HepG2 (cell line): Measurements from ENCODE around the gene SSMEM1. TPM values are rescaled to one million over a fixed set of nuclear protein-coding genes. Genes with fewer than 3 reads are reported as not detected.

Source experiments
- MED13 ChIP-seq: sonication (generic); formaldehyde crosslinking; IDR thresholded peaks from 2 replicates; pipeline ENCODE4 v1.5.0; 2020; ENCODE audit warnings: missing genetic modification reagents
- RARG ChIP-seq: sonication (generic); formaldehyde crosslinking; IDR thresholded peaks from 2 replicates; pipeline ENCODE4 v1.4.0; 2020; ENCODE audit warnings: low read depth, mild to moderate bottlenecking, missing genetic modification reagents
- RNF2 ChIP-seq: fragments of 450-650 bp; conservative IDR thresholded peaks from 2 replicates; pipeline ENCODE4 v1.6.1; 2016; ENCODE audit warnings: low read depth
- SOX6 ChIP-seq, 2 experiments: fragments of 450-650 bp in 1 of 2; sonication (generic) in 1 of 2; formaldehyde crosslinking in 1 of 2; IDR thresholded peaks; 2 replicates each; pipeline versions ENCODE4 v1.4.0 to v1.6.1; 2017 to 2020; ENCODE audit warnings: antibody characterized with exemption in 1 of 2, mild to moderate bottlenecking in 1 of 2, missing genetic modification reagents in 1 of 2
- ZNF790 ChIP-seq: sonication (generic); formaldehyde crosslinking; IDR thresholded peaks from 2 replicates; pipeline ENCODE4 v1.8.0; 2022; ENCODE audit warnings: missing genetic modification reagents, mild to moderate bottlenecking, borderline replicate concordance
- polyA plus RNA-seq, 8 experiments: library from polyadenylated mRNA; depleted of rRNA in 3 of 8; stranded (reverse) in 7 of 8; unstranded in 1 of 8; fragments of >200 nt; fragmentation: Illumina TruSeq in 4 of 8; extraction: Trizol in 4 of 8; gene quantifications; 2 replicates each; pipeline versions ENCODE4 v1.2.1 to v1.2.3, GENCODE V29; 2011 to 2016; ENCODE audit warnings: low read depth in 4 of 8, missing spikeins in 1 of 8, mixed read lengths in 1 of 8; ENCODE audit not compliant: insufficient read depth in 1 of 8
- total RNA-seq, 5 experiments: library from RNA; depleted of rRNA; stranded (reverse); fragments of >200 nt; fragmentation: Illumina TruSeq; extraction: Trizol; gene quantifications; 2 replicates each; pipeline ENCODE4 v1.2.3, GENCODE V29; 2016; ENCODE audit warnings: low read depth in 1 of 5
- TF ChIP-seq, protein P1 (sequence below): sonication (generic); formaldehyde crosslinking; IDR thresholded peaks from 2 replicates; pipeline ENCODE4 v1.4.0; 2020; ENCODE audit warnings: missing genetic modification reagents, borderline replicate concordance
- TF ChIP-seq, protein P2 (sequence below): sonication (generic); formaldehyde crosslinking; IDR thresholded peaks from 2 replicates; pipeline ENCODE4 v1.4.0; 2020; ENCODE audit warnings: missing genetic modification reagents
- TF ChIP-seq, protein P3 (sequence below): sonication (generic); formaldehyde crosslinking; IDR thresholded peaks from 2 replicates; pipeline ENCODE4 v1.8.0; 2022; ENCODE audit warnings: mild to moderate bottlenecking, missing genetic modification reagents, moderate library complexity

SSMEM1 gene
- total and polyA plus RNA-seq, 2 of the 13 experiments (the other 11 are each of a cell fraction or from before 2014, with no cell fraction given): not detected

- TF ChIP-seq, protein P1, sequence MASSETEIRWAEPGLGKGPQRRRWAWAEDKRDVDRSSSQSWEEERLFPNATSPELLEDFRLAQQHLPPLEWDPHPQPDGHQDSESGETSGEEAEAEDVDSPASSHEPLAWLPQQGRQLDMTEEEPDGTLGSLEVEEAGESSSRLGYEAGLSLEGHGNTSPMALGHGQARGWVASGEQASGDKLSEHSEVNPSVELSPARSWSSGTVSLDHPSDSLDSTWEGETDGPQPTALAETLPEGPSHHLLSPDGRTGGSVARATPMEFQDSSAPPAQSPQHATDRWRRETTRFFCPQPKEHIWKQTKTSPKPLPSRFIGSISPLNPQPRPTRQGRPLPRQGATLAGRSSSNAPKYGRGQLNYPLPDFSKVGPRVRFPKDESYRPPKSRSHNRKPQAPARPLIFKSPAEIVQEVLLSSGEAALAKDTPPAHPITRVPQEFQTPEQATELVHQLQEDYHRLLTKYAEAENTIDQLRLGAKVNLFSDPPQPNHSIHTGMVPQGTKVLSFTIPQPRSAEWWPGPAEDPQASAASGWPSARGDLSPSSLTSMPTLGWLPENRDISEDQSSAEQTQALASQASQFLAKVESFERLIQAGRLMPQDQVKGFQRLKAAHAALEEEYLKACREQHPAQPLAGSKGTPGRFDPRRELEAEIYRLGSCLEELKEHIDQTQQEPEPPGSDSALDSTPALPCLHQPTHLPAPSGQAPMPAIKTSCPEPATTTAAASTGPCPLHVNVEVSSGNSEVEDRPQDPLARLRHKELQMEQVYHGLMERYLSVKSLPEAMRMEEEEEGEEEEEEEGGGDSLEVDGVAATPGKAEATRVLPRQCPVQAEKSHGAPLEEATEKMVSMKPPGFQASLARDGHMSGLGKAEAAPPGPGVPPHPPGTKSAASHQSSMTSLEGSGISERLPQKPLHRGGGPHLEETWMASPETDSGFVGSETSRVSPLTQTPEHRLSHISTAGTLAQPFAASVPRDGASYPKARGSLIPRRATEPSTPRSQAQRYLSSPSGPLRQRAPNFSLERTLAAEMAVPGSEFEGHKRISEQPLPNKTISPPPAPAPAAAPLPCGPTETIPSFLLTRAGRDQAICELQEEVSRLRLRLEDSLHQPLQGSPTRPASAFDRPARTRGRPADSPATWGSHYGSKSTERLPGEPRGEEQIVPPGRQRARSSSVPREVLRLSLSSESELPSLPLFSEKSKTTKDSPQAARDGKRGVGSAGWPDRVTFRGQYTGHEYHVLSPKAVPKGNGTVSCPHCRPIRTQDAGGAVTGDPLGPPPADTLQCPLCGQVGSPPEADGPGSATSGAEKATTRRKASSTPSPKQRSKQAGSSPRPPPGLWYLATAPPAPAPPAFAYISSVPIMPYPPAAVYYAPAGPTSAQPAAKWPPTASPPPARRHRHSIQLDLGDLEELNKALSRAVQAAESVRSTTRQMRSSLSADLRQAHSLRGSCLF: no peak
- TF ChIP-seq MED13 (CRISPR knock-in tag): no peak
- TF ChIP-seq RARG (CRISPR knock-in tag): no peak
- TF ChIP-seq, protein P2, sequence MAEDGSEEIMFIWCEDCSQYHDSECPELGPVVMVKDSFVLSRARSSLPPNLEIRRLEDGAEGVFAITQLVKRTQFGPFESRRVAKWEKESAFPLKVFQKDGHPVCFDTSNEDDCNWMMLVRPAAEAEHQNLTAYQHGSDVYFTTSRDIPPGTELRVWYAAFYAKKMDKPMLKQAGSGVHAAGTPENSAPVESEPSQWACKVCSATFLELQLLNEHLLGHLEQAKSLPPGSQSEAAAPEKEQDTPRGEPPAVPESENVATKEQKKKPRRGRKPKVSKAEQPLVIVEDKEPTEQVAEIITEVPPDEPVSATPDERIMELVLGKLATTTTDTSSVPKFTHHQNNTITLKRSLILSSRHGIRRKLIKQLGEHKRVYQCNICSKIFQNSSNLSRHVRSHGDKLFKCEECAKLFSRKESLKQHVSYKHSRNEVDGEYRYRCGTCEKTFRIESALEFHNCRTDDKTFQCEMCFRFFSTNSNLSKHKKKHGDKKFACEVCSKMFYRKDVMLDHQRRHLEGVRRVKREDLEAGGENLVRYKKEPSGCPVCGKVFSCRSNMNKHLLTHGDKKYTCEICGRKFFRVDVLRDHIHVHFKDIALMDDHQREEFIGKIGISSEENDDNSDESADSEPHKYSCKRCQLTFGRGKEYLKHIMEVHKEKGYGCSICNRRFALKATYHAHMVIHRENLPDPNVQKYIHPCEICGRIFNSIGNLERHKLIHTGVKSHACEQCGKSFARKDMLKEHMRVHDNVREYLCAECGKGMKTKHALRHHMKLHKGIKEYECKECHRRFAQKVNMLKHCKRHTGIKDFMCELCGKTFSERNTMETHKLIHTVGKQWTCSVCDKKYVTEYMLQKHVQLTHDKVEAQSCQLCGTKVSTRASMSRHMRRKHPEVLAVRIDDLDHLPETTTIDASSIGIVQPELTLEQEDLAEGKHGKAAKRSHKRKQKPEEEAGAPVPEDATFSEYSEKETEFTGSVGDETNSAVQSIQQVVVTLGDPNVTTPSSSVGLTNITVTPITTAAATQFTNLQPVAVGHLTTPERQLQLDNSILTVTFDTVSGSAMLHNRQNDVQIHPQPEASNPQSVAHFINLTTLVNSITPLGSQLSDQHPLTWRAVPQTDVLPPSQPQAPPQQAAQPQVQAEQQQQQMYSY: no peak
- TF ChIP-seq ZNF790 (CRISPR knock-in tag): no peak
- TF ChIP-seq, protein P3, sequence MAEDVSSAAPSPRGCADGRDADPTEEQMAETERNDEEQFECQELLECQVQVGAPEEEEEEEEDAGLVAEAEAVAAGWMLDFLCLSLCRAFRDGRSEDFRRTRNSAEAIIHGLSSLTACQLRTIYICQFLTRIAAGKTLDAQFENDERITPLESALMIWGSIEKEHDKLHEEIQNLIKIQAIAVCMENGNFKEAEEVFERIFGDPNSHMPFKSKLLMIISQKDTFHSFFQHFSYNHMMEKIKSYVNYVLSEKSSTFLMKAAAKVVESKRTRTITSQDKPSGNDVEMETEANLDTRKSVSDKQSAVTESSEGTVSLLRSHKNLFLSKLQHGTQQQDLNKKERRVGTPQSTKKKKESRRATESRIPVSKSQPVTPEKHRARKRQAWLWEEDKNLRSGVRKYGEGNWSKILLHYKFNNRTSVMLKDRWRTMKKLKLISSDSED (CRISPR knock-in tag): no peak
- no peak for TF ChIP-seq SOX6 (IDR thresholded peaks at IDR 0.05)
- TF ChIP-seq SOX6 (CRISPR knock-in tag; IDR thresholded peaks at IDR 0.05): no peak
- no peak for TF ChIP-seq RNF2
These were observed at the start of gene SSMEM1 (continued) for GRCh38 chr7:130207642-130208041.
